CD4-positive, alpha-beta T cell (primary cell): Measurements from ENCODE around the gene FAM181A. TPM values are rescaled to one million over a fixed set of nuclear protein-coding genes. Genes with fewer than 3 reads are reported as not detected.

Experiments
- ATAC-seq: fragments of 200-7000 bp; cut with Tn5 transposase; one replicate; pipeline ENCODE4 v1.10.0; 2022; ENCODE audit warnings: mild to moderate bottlenecking; ENCODE audit not compliant: poor library complexity
- CTCF ChIA-PET: fragments of 350-600 bp; sonication (Branson Sonifier 250); formaldehyde crosslinking; loops from one replicate; lab custom pipeline; 2021; ENCODE audit warnings: antibody characterized with exemption, inconsistent platforms; lab: Charles Lee
- POLR2A ChIA-PET: fragments of 350-600 bp; sonication (Branson Sonifier 250); formaldehyde crosslinking; loops from one replicate; lab custom pipeline; 2021; ENCODE audit warnings: antibody characterized with exemption, inconsistent platforms; lab: Charles Lee
- DNase-seq, 14 experiments: peaks; one replicate each; pipeline ENCODE4 v3.0.0-alpha.2; 2013 to 2020; ENCODE audit warnings: mixed read lengths in 2 of 14
- H3K27ac ChIP-seq, 2 donors: one replicate each; pipeline versions ENCODE4 v1.5.1 to v1.7.0; 2013; ENCODE audit warnings: low read length in 2 of 2, low read depth in 1 of 2, mild to moderate bottlenecking in 1 of 2
- H3K27me3 ChIP-seq, 2 experiments: 1 replicate in 1 of 2; 2 replicates in 1 of 2; pipeline versions ENCODE4 v1.6.1 to v1.7.0; 2013; ENCODE audit warnings: low read length in 2 of 2, control low read depth in 1 of 2, mild to moderate bottlenecking in 1 of 2, moderate library complexity in 1 of 2; ENCODE audit not compliant: insufficient read depth in 2 of 2, control insufficient read depth in 1 of 2
- H3K36me3 ChIP-seq: one replicate; pipeline ENCODE4 v1.6.1; 2013; ENCODE audit warnings: low read length, control low read depth; ENCODE audit not compliant: insufficient read depth
- H3K4me1 ChIP-seq: one replicate; pipeline ENCODE4 v1.6.1; 2013; ENCODE audit warnings: low read length, control low read depth; ENCODE audit not compliant: insufficient read depth
- H3K4me3 ChIP-seq: one replicate; pipeline ENCODE4 v1.5.1; 2013; ENCODE audit warnings: mild to moderate bottlenecking, low read length, moderate library complexity
- H3K9me3 ChIP-seq, 2 experiments: 1 replicate in 1 of 2; 2 replicates in 1 of 2; pipeline versions ENCODE4 v1.6.1 to v1.7.0; 2013; ENCODE audit warnings: low read length in 2 of 2, mild to moderate bottlenecking in 2 of 2, control low read depth in 1 of 2, moderate library complexity in 1 of 2; ENCODE audit not compliant: control insufficient read depth in 1 of 2, insufficient read depth in 1 of 2
- H3K27ac Mint-ChIP-seq: one replicate; pipeline ENCODE4 v1.8.0; 2020; ENCODE audit warnings: mixed read lengths
- H3K27me3 Mint-ChIP-seq: one replicate; pipeline ENCODE4 v1.8.0; 2021; ENCODE audit warnings: mixed read lengths
- H3K36me3 Mint-ChIP-seq: one replicate; pipeline ENCODE4 v1.8.0; 2021; ENCODE audit warnings: low read depth, mixed read lengths
- H3K4me1 Mint-ChIP-seq: one replicate; pipeline ENCODE4 v1.8.0; 2021; ENCODE audit warnings: low read depth, mixed read lengths
- H3K4me3 Mint-ChIP-seq: one replicate; pipeline ENCODE4 v1.8.0; 2020; ENCODE audit warnings: mild to moderate bottlenecking, mixed read lengths
- H3K9me3 Mint-ChIP-seq: one replicate; pipeline ENCODE4 v1.8.0; 2020; ENCODE audit warnings: mixed read lengths
- intact Hi-C, 2 experiments: fragments of 100-400 bp; cut with DNase I in 1 of 2; cut with micrococcal nuclease in 1 of 2; formaldehyde crosslinking; loops; one replicate each; pipeline versions ENCODE4 v1.15.1 to v1.9.0; 2023 to 2025; cut with DNase I, micrococcal nuclease
- total RNA-seq, 174 experiments: library from RNA in 2 of 174; stranded (reverse) in 2 of 174; gene quantifications; one replicate each; pipeline ENCODE4 v1.2.3 and lab custom pipeline; 2021 to 2026
- TF ChIP-seq, protein P1 (sequence below): fragments of 200-600 bp; IDR thresholded peaks from one replicate; pipeline ENCODE4 v1.8.0; 2022; ENCODE audit warnings: antibody characterized with exemption, mild to moderate bottlenecking

The FAM181A gene
- total RNA-seq, 2 experiments from 2014 or later, result not detected

DNA sequence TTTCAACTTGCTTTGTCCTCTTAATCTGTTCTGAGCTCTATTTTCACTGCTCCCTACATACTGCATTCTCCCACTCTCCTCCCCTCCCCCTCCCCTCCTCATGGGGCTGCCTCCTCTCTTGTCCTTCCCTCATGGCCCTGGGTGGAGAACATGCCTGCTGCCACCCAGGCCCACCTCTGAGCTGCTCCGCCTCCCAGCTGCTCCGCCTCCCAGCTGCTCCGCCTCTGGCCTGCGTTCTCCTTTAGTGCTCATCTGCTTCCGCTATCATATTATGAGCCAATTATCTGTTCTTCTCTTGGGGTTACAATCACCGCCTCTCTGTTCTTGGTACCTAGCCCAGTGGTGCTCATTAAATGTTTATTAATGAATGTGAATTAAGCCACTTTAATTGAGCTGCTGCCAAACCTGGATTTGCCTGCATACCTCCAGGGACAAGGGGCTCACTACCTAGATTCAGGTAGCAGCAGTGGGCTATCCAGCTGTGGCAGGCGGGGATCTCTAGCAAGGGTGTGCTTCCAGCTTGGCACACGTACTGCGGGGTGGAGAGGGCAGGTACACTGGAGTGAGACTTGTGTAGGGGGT is 32.0 kb upstream of the FAM181A start:
- intact Hi-C loops, result no loop called here
- DNase-seq, result no peak
- H3K27me3 ChIP-seq, result peaks cover 0 to 11% of the 10 kb centered on the region in 2 experiments
- no peak for ATAC-seq
- ChIA-PET POLR2A (no interaction called here), CTCF (no interaction called here)
- H3K36me3 Mint-ChIP-seq, result no peaks in the 10 kb centered on the region
- H3K9me3 Mint-ChIP-seq, result no peaks in the 10 kb centered on the region
- H3K27ac Mint-ChIP-seq, result no peak overlapping the region
- no peaks in the 10 kb centered on the region for H3K36me3 ChIP-seq
- TF ChIP-seq, protein P1, sequence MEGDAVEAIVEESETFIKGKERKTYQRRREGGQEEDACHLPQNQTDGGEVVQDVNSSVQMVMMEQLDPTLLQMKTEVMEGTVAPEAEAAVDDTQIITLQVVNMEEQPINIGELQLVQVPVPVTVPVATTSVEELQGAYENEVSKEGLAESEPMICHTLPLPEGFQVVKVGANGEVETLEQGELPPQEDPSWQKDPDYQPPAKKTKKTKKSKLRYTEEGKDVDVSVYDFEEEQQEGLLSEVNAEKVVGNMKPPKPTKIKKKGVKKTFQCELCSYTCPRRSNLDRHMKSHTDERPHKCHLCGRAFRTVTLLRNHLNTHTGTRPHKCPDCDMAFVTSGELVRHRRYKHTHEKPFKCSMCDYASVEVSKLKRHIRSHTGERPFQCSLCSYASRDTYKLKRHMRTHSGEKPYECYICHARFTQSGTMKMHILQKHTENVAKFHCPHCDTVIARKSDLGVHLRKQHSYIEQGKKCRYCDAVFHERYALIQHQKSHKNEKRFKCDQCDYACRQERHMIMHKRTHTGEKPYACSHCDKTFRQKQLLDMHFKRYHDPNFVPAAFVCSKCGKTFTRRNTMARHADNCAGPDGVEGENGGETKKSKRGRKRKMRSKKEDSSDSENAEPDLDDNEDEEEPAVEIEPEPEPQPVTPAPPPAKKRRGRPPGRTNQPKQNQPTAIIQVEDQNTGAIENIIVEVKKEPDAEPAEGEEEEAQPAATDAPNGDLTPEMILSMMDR, result no peak
- H3K27me3 Mint-ChIP-seq, result peaks cover 16% of the 10 kb centered on the region
- no peak overlapping the region for H3K4me3 Mint-ChIP-seq
- peaks cover 3% of the 10 kb centered on the region for H3K4me1 ChIP-seq
- H3K27ac ChIP-seq, result no peak overlapping the region
- no peak overlapping the region for H3K4me3 ChIP-seq
- H3K9me3 ChIP-seq, result no peaks in the 10 kb centered on the region
- no peaks in the 10 kb centered on the region for H3K4me1 Mint-ChIP-seq

DNA sequence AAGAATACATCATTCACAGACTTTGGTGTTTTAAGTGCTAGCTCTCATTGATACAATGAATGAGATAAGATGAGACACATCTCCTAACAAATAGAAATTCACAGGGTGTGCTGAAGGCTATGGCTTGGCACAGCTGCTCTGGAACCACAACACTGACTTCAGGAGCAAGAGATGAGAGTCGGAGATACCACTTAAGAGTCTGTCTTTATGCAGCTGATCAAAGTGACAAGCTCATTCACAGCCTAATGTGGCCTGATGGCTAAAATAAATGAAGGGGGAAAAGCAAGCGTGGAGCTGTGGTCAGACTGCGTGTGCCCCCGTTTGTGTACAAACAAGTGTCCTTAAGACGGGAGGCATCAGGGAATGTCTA is 29.7 kb upstream of the FAM181A start:
- DNase-seq (no peak), ATAC-seq (no peak)
- no peaks in the 10 kb centered on the region for H3K4me1 Mint-ChIP-seq
- peaks cover 8% of the 10 kb centered on the region for H3K27me3 Mint-ChIP-seq
- H3K36me3 Mint-ChIP-seq, result no peaks in the 10 kb centered on the region
- TF ChIP-seq, protein P1, result no peak
- no peak overlapping the region for H3K4me3 Mint-ChIP-seq
- H3K9me3 ChIP-seq, result no peaks in the 10 kb centered on the region
- intact Hi-C loops, result no loop called here
- H3K27me3 ChIP-seq, result peaks cover 0 to under 1% of the 10 kb centered on the region in 2 experiments
- H3K4me1 ChIP-seq, result peaks cover 3% of the 10 kb centered on the region
- H3K27ac Mint-ChIP-seq, result no peak overlapping the region
- H3K4me3 ChIP-seq, result no peak overlapping the region
- CTCF ChIA-PET, result no interaction called here
- no peaks in the 10 kb centered on the region for H3K9me3 Mint-ChIP-seq
- no peak overlapping the region for H3K27ac ChIP-seq
- POLR2A ChIA-PET, result no interaction called here
- H3K36me3 ChIP-seq, result no peaks in the 10 kb centered on the region

DNA sequence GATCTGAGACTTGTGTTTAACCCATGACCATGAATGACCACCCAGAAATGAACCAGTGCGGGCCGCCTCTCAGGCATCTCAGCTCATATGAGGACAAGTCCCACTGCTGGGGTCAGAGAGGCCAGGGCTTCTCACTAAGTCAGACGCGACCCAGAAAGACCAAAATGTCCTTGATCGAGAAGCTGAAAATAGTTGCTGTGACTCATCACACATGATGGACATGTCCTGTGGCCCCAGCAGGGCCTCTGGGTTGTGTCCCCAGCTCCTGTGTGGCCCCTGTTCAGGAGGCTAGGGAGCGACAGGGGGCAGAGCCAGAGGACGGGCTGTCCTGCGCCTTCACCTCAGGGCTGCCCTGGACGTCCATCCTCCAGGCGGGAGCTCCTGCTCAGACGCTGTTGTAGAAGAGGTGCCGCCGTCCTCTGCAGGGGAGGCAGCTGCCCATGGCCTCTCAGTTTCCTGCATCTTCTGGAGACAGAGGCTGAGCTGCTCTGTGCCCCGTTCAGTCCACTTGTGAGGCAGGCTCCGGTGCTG is 29.0 kb upstream of the FAM181A start:
- no peaks in the 10 kb centered on the region for H3K36me3 Mint-ChIP-seq
- H3K27ac Mint-ChIP-seq, result no peak overlapping the region
- Histone ChIP-seq H3K27me3 (no peaks in the 10 kb centered on the region), H3K27ac (no peak overlapping the region), H3K4me3 (no peak overlapping the region), H3K9me3 (no peaks in the 10 kb centered on the region), H3K36me3 (no peaks in the 10 kb centered on the region), H3K4me1 (no peaks in the 10 kb centered on the region)
- no peaks in the 10 kb centered on the region for H3K4me1 Mint-ChIP-seq
- no peak for DNase-seq
- ATAC-seq, result no peak
- no peaks in the 10 kb centered on the region for H3K9me3 Mint-ChIP-seq
- ChIA-PET CTCF (interaction anchor here (0.7 kb wide), 1 partner anchor 15 kb away, joined by 3 read pairs; no protein-coding TSS in a partner anchor), POLR2A (no interaction called here)
- TF ChIP-seq, protein P1, result no peak
- H3K27me3 Mint-ChIP-seq, result peaks cover 8% of the 10 kb centered on the region
- intact Hi-C loops, result no loop called here
- no peak overlapping the region for H3K4me3 Mint-ChIP-seq
